Raji (cell line): ENCODE results near the gene ATOH8.

Experiments used
- POLR2A ChIP-seq: IDR thresholded peaks from 2 replicates; pipeline ENCODE4 v1.6.1; 2011; ENCODE audit warnings: low read depth, low read length, control low read depth; ENCODE audit not compliant: insufficient read depth

The ATOH8 gene

DNA sequence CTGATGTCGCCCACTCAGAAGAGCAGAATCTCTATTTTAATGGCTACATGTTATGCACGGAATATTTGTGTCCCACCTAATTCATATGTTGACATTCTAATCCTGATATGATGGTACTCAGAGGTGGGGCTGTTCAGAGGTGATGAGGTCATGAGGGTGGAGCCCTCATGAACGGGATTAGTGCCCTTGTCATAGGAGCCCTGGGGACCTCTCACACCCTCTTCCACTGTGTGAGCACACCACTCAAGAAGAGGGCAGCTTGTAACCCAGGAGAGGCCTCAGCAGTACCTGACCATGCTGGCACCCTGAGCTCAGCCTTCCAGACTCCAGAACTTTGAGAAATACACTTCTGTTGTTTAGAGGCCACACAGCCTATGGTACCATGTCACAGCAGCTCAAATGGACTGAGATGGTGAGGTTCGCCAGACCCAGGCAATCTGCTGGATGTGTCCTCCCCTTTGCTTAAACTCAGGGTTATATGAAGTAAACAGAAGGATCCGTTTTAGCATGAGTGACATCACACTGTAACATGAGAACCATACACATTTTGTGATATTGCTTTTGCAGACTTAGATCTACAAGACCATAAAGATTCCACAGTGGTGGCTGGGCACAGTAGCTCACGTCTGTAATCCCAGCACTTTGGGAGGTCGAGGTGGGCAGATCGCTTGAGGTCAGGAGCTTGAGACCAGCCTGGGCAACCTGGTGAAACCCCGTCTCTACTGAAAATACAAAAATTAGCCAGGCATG is 48.7 kb downstream of the ATOH8 start:
- TF ChIP-seq POLR2A: no peak

DNA sequence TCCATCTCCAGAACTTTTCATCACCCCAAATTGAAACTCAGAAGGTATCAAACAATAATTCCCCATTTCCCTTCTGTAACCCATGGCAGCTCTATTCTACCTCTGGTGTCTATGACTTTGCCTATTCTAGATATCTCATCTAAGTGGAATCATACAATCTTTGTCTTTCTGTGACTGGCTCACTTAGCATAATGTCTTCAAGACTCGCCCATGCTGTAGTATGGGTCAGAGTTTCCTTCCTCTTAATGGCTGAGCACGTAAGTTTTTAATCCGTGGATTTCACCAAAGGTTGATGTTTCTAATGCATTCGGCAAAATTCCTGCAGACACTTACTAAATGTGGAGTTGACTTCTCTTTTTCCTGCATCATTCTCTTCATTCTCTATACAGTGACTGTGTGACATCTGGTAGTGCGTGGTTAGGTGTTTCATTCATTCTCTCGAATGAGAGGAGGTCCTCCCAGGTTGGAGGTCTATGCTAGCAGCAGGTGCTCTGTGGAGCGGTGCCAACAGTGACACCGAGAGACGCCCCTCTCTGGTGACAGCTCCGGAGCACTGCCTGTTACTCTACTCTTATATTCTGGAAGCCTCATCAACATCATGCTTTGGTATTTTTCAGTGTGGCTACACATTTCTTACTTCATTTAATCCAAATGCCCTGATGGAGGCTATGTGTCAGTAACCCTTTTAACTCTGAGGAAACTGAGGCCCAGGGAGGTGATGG is 50.1 kb downstream of the ATOH8 start:
- no peak for TF ChIP-seq POLR2A

DNA sequence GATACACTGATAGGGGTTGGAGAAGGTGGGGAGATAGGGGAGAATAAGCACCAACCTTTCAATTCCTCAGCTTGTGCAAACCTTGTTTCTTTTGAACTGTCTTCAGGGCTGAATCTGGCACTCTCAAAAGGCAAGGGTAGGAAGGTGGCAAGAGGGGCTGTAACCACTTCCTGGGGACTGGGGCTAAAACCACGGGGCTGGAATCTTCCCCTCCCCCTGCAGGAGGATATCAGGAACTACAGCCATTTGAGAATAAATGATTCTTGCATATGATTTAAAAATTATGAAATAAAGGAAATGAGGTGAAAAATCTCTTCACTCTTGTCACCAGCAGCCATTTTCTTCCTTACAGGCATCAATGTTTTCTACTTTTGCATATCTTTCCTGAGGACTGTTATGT is 50.8 kb downstream of the ATOH8 start:
- no peak for TF ChIP-seq POLR2A

DNA sequence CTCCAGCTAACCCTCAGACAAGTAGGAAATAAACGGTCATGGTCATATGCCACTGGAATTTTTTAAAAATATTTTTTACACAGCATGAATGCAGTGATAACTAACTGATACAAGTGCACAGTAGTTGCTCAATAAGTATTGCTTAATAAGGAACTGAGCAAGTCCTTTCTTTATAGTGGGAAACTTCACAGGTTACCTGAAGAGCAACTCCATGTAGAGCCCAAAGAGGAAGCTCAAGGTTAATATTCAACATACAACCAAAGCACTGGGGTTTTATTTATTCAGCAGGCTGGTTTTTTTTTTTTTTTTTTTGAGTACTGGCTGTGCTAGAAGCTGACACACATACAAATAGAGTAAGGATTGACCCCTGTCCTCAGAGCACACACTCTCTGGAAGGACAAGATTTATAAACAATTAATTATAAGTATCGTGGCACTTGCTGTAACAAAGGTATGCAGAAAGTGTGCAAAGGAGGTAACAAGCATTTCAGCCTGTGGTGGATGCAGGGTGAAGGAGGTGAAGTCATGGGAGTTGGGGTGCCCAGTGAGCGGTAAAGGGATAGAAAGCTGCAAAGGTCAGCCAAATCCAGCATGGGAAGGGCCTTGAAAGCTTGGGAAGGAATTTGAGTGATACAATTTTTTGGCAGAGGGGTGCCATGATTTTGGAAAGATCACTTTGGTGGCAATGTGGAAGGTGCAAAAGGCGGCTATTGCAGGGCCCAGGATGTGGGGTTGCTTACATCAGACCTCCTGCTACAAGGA is 52.7 kb downstream of the ATOH8 start:
- no peak for TF ChIP-seq POLR2A

DNA sequence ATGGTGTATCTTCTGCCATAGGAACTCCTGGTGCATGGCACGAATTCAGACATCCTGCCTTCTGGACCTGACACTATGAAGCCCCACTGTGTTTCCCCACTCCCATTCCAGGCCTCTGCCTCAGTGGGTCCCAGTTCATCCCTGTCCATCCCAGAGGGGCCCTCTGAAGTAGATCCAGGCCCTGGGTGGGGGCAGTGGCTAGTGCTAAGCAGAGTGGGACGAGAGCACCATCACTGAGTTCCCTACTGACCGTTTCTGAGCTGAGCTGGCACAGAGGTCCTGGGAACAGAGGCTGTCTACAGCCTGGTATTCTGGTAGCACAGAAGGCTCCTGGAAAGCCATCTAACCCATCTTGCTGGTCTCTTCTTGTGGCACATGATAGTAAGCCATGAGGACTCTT is 54.0 kb downstream of the ATOH8 start:
- no peak for TF ChIP-seq POLR2A

DNA sequence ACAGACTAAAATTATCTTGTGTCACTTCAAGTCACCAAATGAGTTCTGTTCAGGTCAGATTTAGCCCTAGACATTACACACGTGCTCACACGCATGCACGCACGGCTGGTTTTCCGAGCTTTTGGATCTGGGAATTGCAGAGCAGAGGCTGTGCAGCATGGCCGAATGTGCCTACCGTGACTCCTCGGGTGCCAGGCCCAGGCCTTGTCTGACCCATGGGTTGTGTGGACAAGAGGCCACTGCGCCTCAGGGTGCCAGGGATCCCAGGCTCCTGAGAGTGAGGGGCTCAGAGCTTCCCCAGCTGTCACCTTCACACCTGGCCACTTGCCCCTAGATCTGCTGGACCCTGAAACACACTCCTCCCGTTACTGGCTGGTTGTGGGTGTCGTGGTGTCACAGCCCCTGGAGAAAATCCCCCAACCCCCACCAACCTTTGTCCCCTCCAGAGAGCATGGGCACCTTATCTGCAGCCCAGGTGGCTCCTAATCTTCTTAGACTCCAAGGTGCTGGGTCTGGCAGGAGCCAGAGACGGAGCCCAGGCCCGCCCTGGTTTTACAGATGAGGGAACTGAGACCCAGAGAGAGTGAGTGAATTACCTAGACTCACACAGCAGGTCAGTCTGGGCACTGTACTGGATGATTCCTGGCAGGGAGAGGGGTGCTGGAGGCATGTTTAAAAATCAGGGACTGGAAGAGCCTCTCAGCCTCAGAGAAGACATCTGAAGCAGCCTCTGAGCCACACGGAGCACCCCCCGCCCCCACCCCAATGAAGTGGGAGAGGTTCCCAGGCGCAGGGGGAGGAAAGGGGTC is 56.8 kb downstream of the ATOH8 start:
- TF ChIP-seq POLR2A: no peak

DNA sequence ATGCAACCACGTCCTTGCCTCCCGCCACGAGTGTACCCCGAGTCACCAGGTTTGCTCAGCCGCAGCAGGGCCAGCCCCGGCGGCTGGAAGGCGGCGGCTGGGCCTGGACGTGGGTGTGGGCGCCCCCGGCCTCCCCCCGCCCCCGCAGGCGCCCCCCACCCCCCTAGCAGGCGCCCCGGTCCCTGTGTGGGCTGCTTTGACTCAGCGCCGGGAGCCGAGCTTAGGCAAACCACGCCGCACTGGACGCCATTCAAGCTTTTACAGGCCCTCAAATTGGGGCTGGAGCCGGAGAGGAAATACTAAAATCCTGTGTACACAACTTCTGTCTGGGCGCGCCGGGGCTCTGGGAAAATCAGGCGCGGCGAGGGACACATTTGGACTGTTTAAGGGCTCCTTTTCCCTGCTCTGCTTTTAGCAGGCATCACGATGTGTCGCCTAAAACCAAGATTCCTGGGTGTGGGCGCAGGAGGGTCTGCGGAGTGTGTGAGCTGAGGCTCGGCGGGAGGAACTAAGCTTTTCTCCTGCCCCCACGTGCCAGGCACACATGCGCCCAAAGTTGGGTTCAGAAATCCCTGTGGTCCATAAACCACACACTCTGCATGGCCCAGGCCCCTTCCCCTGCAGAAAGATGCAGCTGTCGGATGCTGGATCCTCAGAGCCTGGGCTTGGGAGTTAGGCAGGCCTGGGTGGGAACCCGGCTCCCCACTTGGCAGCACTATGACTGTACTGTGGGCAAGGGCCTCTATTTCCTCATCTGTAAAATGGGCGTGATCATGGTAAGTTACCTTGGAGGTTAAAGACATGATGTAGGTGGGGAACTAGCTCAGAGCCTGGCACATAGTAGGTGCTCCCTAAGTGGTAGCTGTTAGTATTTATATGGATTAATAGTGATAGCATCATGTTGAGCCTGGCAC is 57.6 kb downstream of the ATOH8 start:
- no peak for TF ChIP-seq POLR2A

DNA sequence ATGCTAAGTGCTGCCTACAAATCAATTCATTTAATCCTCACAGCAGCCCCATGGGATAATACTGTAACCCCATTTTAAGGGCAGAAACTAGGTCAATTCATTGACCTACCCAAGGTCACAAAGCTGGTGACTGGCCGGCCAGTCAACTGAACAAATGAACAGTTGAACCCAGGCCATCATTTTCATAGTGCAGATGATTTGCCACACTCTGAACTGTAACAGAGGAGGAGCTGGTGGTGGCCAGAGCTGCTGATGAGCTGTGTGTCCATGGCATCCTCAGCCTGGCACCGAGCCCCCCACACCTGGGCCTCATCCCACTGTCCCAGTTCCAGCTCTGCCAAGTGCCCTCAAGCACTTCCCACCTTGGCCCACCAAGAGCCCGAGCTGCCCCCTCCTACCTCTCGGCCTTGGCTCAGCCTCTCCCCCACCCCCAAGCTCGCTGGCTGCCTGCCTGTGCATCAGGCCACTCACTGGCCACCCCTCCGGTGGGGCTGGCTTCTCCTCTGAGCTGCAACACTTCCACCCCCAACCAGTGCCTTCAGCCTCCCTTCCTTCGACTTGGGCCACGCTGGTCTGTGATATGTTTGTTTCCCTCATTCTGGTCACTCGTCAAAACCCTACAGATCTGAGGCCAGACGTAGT is 58.4 kb downstream of the ATOH8 start:
- TF ChIP-seq POLR2A: no peak

DNA sequence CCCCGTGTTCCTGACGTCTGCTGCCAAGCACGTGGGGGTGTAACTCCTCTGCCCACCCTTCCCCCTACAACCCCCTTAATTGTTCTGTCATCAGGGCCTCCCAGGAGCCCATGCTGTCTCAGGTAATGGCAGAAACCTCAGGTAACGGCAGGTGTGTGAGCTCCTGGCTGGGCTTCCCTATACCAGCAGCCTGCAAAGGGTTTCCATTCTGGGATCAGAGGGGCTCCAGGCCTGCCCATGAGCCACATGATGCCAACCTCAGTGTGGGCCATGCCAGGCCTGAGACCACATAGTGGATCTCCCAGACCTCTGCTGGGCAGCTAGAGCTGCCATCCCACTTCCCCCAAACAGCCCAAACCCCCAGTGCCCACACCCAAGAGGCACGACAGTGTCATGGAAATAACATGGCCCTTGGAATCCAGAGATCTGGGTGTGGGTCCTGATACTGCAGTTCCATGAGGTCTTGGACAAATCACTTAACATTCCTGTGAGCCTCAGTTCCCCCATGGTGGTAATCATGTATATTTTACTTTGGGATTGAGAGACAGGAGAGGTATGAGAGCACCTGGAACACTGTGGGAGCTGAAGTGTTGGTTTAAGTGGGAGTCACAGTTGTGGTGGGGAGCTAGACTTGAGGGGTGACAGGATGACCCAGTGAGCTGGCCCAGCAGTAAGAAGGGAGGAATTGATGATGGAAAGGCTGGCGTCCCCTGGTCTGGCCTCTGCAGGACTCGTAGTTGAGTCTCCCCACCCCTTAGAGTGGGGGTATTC is 59.6 kb downstream of the ATOH8 start:
- TF ChIP-seq POLR2A: no peak

DNA sequence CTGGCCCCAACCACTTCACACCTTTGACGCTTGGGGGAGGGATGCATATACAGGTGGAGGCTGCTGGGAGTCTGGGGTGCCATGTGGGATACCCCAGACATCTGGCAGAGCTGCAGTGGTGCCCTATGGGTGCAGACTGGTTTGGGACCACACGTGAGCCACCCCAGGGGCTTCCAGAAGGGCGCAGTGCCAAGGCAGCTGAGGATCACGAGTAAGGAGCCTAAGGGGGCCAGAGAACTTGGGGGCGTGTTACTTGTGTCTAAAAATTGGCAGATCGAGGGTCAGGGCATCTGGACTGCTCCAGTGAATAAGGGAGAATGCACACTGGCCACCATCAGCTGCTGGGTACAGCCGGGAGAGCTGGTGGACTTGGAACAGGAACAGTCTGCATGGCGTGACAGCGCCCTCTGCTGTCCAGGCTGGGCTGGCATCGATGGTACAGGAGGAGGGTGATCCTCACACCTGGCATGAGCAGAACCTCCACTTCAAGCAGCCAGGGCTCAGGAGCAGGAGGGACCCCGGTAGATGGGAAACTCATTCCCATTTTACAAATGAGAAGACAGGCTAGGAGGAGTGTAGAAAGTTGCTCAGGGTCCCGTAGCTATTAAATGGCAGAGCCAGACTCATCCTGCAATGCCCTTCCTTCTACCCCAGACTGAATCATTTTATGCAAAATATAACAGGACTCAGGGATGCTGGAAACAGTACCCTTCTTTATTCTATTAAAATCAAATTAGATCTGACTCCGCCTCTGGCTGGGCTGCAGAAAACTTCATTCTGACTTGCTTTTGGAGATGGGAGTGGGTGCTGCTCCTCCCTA is 60.4 kb downstream of the ATOH8 start:
- TF ChIP-seq POLR2A: no peak

DNA sequence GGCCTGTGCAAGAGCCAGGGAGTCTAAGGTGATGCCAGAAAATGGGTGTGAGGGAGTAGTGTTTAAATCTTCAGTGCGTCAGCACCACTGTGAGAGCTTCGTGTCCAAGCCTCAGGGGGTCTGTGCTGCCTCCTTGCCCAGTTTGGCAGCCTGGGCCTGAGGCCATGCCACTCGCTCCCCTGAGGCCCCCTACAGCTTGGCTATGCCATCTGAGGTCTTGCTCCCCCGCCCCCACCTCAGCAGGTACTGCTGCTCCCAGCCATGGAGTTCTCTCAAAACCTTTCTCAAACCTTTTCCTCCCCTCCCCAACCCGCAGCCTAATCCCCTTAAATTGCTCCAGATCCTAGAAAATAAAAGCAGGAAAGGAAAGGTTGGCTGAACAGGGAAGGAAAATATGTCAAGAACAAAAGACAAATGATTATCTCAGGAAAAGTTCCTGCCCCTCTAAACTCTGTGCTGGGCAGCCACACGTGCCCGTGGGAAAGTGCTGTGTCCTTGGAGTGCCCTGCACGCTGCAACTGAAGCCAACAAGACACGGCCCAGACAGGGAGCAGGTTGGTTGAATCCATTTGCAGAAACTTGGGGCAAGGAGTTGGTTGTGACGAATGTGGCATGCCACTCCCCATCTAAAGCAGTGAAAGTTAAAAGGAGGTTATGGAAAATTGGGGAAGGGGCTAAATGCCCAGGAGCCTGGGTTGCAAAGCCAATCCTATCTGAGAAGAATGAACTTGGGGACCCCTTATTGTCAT is 61.2 kb downstream of the ATOH8 start:
- no peak for TF ChIP-seq POLR2A

DNA sequence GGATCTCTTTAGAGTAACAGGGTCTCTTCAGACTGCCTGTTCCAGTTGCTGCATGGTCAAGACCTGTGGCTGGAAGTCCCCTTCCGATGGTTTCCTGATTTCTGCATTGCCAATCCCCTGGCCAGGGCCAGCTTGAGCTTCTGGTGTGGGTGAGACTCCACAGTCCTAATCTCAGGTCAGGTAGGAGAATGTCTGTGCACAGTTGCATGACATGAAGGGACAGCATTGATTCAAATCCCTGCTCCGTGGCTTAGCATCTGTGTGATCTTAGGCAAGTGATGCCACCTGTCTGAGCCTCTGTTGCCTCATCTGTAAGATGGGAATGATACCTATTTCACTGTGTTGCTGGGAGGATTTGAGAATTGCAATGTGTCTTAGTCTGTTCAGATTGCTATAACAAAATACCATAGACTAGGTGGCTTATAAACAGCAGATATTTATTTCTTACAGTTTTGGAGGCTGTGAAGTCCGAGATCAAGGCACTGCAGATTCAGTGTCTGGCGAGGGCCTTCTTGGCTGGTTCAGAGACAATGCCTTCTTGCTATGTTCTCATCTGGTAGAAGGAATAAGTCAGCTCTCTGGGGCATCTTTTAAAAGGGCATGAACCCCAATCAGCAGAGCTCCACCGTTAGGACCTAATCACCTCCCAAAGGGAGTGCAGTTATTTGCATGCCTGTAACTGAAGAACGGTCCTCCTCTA is 66.2 kb downstream of the ATOH8 start:
- TF ChIP-seq POLR2A: no peak
